Neural progenitor cell (in vitro differentiated cells): ENCODE measurements around the gene CAMK1. TPM values are rescaled to one million over a fixed set of nuclear protein-coding genes. Genes with fewer than 3 reads are reported as not detected.

ENCODE experiments used
- DNase-seq: peaks from one replicate; pipeline ENCODE4 v3.0.0-alpha.2; 2016; ENCODE audit warnings: low spot score
- H2AFZ ChIP-seq: fragments of 200-600 bp; sonication (generic); replicated peaks from 2 replicates; pipeline ENCODE4 v1.6.1; 2016; ENCODE audit warnings: antibody characterized with exemption
- H3F3A ChIP-seq: fragments of 200-600 bp; sonication (generic); 2 replicates; pipeline ENCODE4 v1.6.1; 2016; ENCODE audit warnings: antibody characterized with exemption, low read depth
- H3K27ac ChIP-seq: fragments of 200-600 bp; sonication (generic); 2 replicates; pipeline ENCODE4 v1.5.1; 2016; ENCODE audit warnings: mild to moderate bottlenecking
- H3K27me3 ChIP-seq: fragments of 200-600 bp; sonication (generic); 2 replicates; pipeline ENCODE4 v1.6.1; 2016; ENCODE audit warnings: mild to moderate bottlenecking, moderate library complexity
- H3K36me3 ChIP-seq: fragments of 200-600 bp; sonication (generic); 2 replicates; pipeline ENCODE4 v1.5.1; 2016
- H3K4me1 ChIP-seq: fragments of 200-600 bp; sonication (generic); 2 replicates; pipeline ENCODE4 v1.6.1; 2016; ENCODE audit warnings: mixed run types
- H3K4me2 ChIP-seq: fragments of 200-600 bp; sonication (generic); 2 replicates; pipeline ENCODE4 v1.6.1; 2016
- H3K4me3 ChIP-seq: fragments of 200-600 bp; sonication (generic); 2 replicates; pipeline ENCODE4 v1.5.1; 2016
- H3K79me2 ChIP-seq: fragments of 200-600 bp; sonication (generic); 2 replicates; pipeline ENCODE4 v1.6.1; 2016; ENCODE audit warnings: low read depth
- H3K9ac ChIP-seq: fragments of 200-600 bp; sonication (generic); 2 replicates; pipeline ENCODE4 v1.6.1; 2016
- H3K9me3 ChIP-seq: fragments of 200-600 bp; sonication (generic); 2 replicates; pipeline ENCODE4 v1.5.1; 2016; ENCODE audit warnings: low read depth
- H4K20me1 ChIP-seq: fragments of 200-600 bp; sonication (generic); 2 replicates; pipeline ENCODE4 v1.6.1; 2016; ENCODE audit warnings: low read depth
- H3K27ac Mint-ChIP-seq: 3 replicates; pipeline ENCODE4 v1.8.0; 2021; ENCODE audit warnings: mixed read lengths
- H3K27me3 Mint-ChIP-seq: 2 replicates; pipeline ENCODE4 v1.8.0; 2022; ENCODE audit warnings: low read depth, mild to moderate bottlenecking, inconsistent platforms, moderate library complexity, mixed read lengths; ENCODE audit not compliant: insufficient read depth
- H3K36me3 Mint-ChIP-seq: 3 replicates; pipeline ENCODE4 v1.8.0; 2021; ENCODE audit warnings: mixed read lengths
- H3K4me1 Mint-ChIP-seq: 3 replicates; pipeline ENCODE4 v1.8.0; 2021; ENCODE audit warnings: mixed read lengths
- H3K4me3 Mint-ChIP-seq: 3 replicates; pipeline ENCODE4 v1.8.0; 2021; ENCODE audit warnings: mild to moderate bottlenecking, moderate library complexity, mixed read lengths
- H3K9me3 Mint-ChIP-seq: 3 replicates; pipeline ENCODE4 v1.8.0; 2020; ENCODE audit warnings: mixed read lengths
- EZH2 ChIP-seq: fragments of 200-600 bp; sonication (generic); IDR thresholded peaks from 2 replicates; pipeline ENCODE4 v1.6.1; 2017; ENCODE audit warnings: antibody characterized with exemption, mild to moderate bottlenecking, moderate library complexity
- EZH2phosphoT487 ChIP-seq: fragments of 200-600 bp; sonication (generic); IDR thresholded peaks from 2 replicates; pipeline ENCODE4 v1.6.1; 2017; ENCODE audit warnings: antibody characterized with exemption
- total RNA-seq: library from RNA; depleted of rRNA; stranded (reverse); fragments of >200 nt; gene quantifications from 2 replicates; pipeline ENCODE4 v1.2.3, GENCODE V29; 2015; ENCODE audit warnings: low replicate concordance
- TF ChIP-seq, protein P1 (sequence below): fragments of 200-600 bp; sonication (generic); IDR thresholded peaks from 2 replicates; pipeline ENCODE4 v1.5.1; 2017; ENCODE audit warnings: antibody characterized with exemption, mild to moderate bottlenecking

Gene CAMK1
- total RNA-seq, 1 donor from 2014 or later = 24.9 TPM

GRCh38 chr3:9743548-9743947 lies 26.2 kb downstream of the CAMK1 start:
- Histone ChIP-seq H3K79me2 (no peaks in the 10 kb centered on the region), H3K27me3 (no peaks in the 10 kb centered on the region), H3K4me1 (no peaks in the 10 kb centered on the region), H3K9me3 (no peaks in the 10 kb centered on the region), H3K36me3 (no peaks in the 10 kb centered on the region), H2AFZ (no peak overlapping the region), H3K4me2 (no peak overlapping the region), H4K20me1 (no peaks in the 10 kb centered on the region), H3F3A (peaks cover 8% of the 10 kb centered on the region), H3K4me3 (no peak overlapping the region), H3K27ac (no peak overlapping the region), H3K9ac (no peak overlapping the region)
- TF ChIP-seq, protein P1, sequence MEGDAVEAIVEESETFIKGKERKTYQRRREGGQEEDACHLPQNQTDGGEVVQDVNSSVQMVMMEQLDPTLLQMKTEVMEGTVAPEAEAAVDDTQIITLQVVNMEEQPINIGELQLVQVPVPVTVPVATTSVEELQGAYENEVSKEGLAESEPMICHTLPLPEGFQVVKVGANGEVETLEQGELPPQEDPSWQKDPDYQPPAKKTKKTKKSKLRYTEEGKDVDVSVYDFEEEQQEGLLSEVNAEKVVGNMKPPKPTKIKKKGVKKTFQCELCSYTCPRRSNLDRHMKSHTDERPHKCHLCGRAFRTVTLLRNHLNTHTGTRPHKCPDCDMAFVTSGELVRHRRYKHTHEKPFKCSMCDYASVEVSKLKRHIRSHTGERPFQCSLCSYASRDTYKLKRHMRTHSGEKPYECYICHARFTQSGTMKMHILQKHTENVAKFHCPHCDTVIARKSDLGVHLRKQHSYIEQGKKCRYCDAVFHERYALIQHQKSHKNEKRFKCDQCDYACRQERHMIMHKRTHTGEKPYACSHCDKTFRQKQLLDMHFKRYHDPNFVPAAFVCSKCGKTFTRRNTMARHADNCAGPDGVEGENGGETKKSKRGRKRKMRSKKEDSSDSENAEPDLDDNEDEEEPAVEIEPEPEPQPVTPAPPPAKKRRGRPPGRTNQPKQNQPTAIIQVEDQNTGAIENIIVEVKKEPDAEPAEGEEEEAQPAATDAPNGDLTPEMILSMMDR = no peak
- TF ChIP-seq EZH2phosphoT487 = no peak
- no peak for TF ChIP-seq EZH2
- no peaks in the 10 kb centered on the region for H3K4me1 Mint-ChIP-seq
- H3K27me3 Mint-ChIP-seq = peaks cover 5% of the 10 kb centered on the region
- DNase-seq = no peak
- H3K4me3 Mint-ChIP-seq = no peak overlapping the region
- H3K36me3 Mint-ChIP-seq = peaks cover 33% of the 10 kb centered on the region
- H3K27ac Mint-ChIP-seq = no peak overlapping the region
- no peaks in the 10 kb centered on the region for H3K9me3 Mint-ChIP-seq

GRCh38 chr3:9742560-9742959 lies 27.2 kb downstream of the CAMK1 start:
- TF ChIP-seq EZH2phosphoT487 = no peak
- TF ChIP-seq, protein P1 = no peak
- TF ChIP-seq EZH2 = no peak
- Histone ChIP-seq H3K9me3 (no peaks in the 10 kb centered on the region), H3K79me2 (no peaks in the 10 kb centered on the region), H4K20me1 (no peaks in the 10 kb centered on the region), H3K4me3 (no peak overlapping the region), H3F3A (no peaks in the 10 kb centered on the region), H3K4me1 (no peaks in the 10 kb centered on the region), H3K27me3 (no peaks in the 10 kb centered on the region), H3K27ac (no peak overlapping the region), H2AFZ (no peak overlapping the region), H3K36me3 (no peaks in the 10 kb centered on the region), H3K4me2 (no peak overlapping the region), H3K9ac (no peak overlapping the region)
- Mint-ChIP-seq H3K27me3 (peaks cover 5% of the 10 kb centered on the region), H3K36me3 (peaks cover 32% of the 10 kb centered on the region), H3K4me1 (no peaks in the 10 kb centered on the region), H3K9me3 (no peaks in the 10 kb centered on the region), H3K4me3 (no peak overlapping the region), H3K27ac (no peak overlapping the region)
- DNase-seq = no peak

GRCh38 chr3:9739181-9739580 lies 30.6 kb downstream of the CAMK1 start:
- no peak overlapping the region for H3K27ac Mint-ChIP-seq
- no peaks in the 10 kb centered on the region for H3K36me3 ChIP-seq

GRCh38 chr3:9736831-9737230 lies 32.9 kb downstream of the CAMK1 start:
- H3K9ac ChIP-seq = no peak overlapping the region
- H3K27ac ChIP-seq = no peak overlapping the region
- no peak overlapping the region for H3K4me3 ChIP-seq
- peaks cover 28% of the 10 kb centered on the region for H3K79me2 ChIP-seq
- peaks cover 7% of the 10 kb centered on the region for H3K4me1 ChIP-seq
- peaks cover 14% of the 10 kb centered on the region for H3K4me1 Mint-ChIP-seq
- H4K20me1 ChIP-seq = peaks cover 34% of the 10 kb centered on the region
- TF ChIP-seq EZH2 (no peak), EZH2phosphoT487 (no peak)
- TF ChIP-seq, protein P1 = no peak
- no peaks in the 10 kb centered on the region for H3K27me3 ChIP-seq
- no peak overlapping the region for H3K4me2 ChIP-seq
- no peak overlapping the region for H2AFZ ChIP-seq
- H3K27me3 Mint-ChIP-seq = peaks cover 5% of the 10 kb centered on the region
- no peaks in the 10 kb centered on the region for H3K36me3 ChIP-seq
- no peak for DNase-seq
- H3F3A ChIP-seq = no peaks in the 10 kb centered on the region
- no peaks in the 10 kb centered on the region for H3K9me3 ChIP-seq
- H3K36me3 Mint-ChIP-seq = peaks cover 25% of the 10 kb centered on the region
- H3K27ac Mint-ChIP-seq = no peak overlapping the region
- H3K4me3 Mint-ChIP-seq = no peak overlapping the region
- no peaks in the 10 kb centered on the region for H3K9me3 Mint-ChIP-seq

More at GRCh38 chr3:9739181-9739580, 30.6 kb downstream of the CAMK1 start:
- H3K4me1 ChIP-seq = no peaks in the 10 kb centered on the region
- Mint-ChIP-seq H3K27me3 (peaks cover 7% of the 10 kb centered on the region), H3K36me3 (peaks cover 24% of the 10 kb centered on the region), H3K9me3 (no peaks in the 10 kb centered on the region), H3K4me3 (no peak overlapping the region), H3K4me1 (no peaks in the 10 kb centered on the region)
- no peaks in the 10 kb centered on the region for H3F3A ChIP-seq
- no peak overlapping the region for H3K9ac ChIP-seq
- no peak for DNase-seq
- H4K20me1 ChIP-seq = peaks cover 13% of the 10 kb centered on the region
- no peak overlapping the region for H3K4me3 ChIP-seq
- no peak overlapping the region for H2AFZ ChIP-seq
- no peak overlapping the region for H3K4me2 ChIP-seq
- no peaks in the 10 kb centered on the region for H3K9me3 ChIP-seq
- H3K27me3 ChIP-seq = no peaks in the 10 kb centered on the region
- H3K27ac ChIP-seq = no peak overlapping the region
- TF ChIP-seq EZH2phosphoT487 = no peak
- TF ChIP-seq EZH2 = no peak
- H3K79me2 ChIP-seq = peaks cover 6% of the 10 kb centered on the region
